Psoas muscle (tissue), 8 donors: Measurements from ENCODE around the gene SLC37A1. TPM values are rescaled to one million over a fixed set of nuclear protein-coding genes. Genes with fewer than 3 reads are reported as not detected.

Experiments
- ATAC-seq, 4 donors: fragments of 200-7000 bp; cut with Tn5 transposase; one replicate each; pipeline ENCODE4 v1.9.1; 2020; ENCODE audit warnings: moderate library complexity in 3 of 4, mild to moderate bottlenecking in 2 of 4
- DNase-seq, 2 donors: peaks; one replicate each; pipeline ENCODE4 v3.0.0-alpha.2; 2020
- H3K27ac ChIP-seq: fragments of 200-600 bp; one replicate; pipeline ENCODE4 v1.8.0; 2022
- H3K27me3 ChIP-seq, 3 donors: fragments of 200-600 bp in 1 of 3; one replicate each; pipeline versions ENCODE4 v1.6.1 to v1.8.0; 2013 to 2022; ENCODE audit warnings: low read length in 2 of 3, mild to moderate bottlenecking in 2 of 3, moderate library complexity in 1 of 3; ENCODE audit not compliant: insufficient read depth in 3 of 3
- H3K36me3 ChIP-seq, 2 donors: fragments of 200-600 bp in 1 of 2; one replicate each; pipeline versions ENCODE4 v1.6.1 to v1.8.0; 2013 to 2022; ENCODE audit warnings: low read depth in 1 of 2, mild to moderate bottlenecking in 1 of 2, moderate library complexity in 1 of 2; ENCODE audit not compliant: insufficient read depth in 1 of 2
- H3K4me1 ChIP-seq: fragments of 200-600 bp; one replicate; pipeline ENCODE4 v1.8.0; 2022
- H3K4me3 ChIP-seq: fragments of 200-600 bp; one replicate; pipeline ENCODE4 v1.8.0; 2022; ENCODE audit warnings: mild to moderate bottlenecking
- H3K9me3 ChIP-seq: fragments of 200-600 bp; one replicate; pipeline ENCODE4 v1.8.0; 2022
- WGBS, 3 donors: extraction: QIAGEN DNeasy Blood & Tissue Kit; methylation state at CpG; one replicate each; pipeline versions ENCODE4 v1.1.6 to v1.1.7; 2013; 5-methylcytosine and 5-hydroxymethylcytosine counted together
- intact Hi-C, 2 donors: fragments of 100-400 bp; cut with DNase I; formaldehyde crosslinking; loops; one replicate each; pipeline versions ENCODE4 v1.11.0 to v1.14.2; 2022
- polyA plus RNA-seq, 3 donors: library from polyadenylated mRNA; stranded (reverse); fragments of 200-250 nt; gene quantifications; one replicate each; pipeline ENCODE4 v1.2.3, GENCODE V29; 2013
- total RNA-seq, 4 donors: library from RNA; stranded (reverse); fragmentation: NEBNext Ultra II Directional in 2 of 4; extraction: Animal tissue kit (Norgen Biotek cat#: 25700) in 2 of 4; gene quantifications; one replicate each; pipeline versions ENCODE4 v1.2.1 to v1.2.4, GENCODE V29; 2021 to 2023
- TF ChIP-seq, protein P1 (sequence below): fragments of 200-600 bp; IDR thresholded peaks from one replicate; pipeline ENCODE4 v1.8.0; 2022; ENCODE audit warnings: antibody characterized with exemption
- donor health status: healthy with polysubstance abuse.
- donor health status: DM: no; HTN: no; CAD: no; lungs with moderate emphysema.
- donor health status: Bipolar disorder and iron deficiency.
- donor health status: healthy.
- donor health status: DM: yes; HTN: yes; CAD: no.
- donor health status: DM: no; HTN: no; CAD: no.
- donor health status: DM: no; HTN: no; CAD: no.
- donor health status: DM: yes; HTN: yes; CAD: no.

Gene SLC37A1
- total and polyA plus RNA-seq, 7 donors: 1.6 to 18.9 (median 8.0) TPM

DNA sequence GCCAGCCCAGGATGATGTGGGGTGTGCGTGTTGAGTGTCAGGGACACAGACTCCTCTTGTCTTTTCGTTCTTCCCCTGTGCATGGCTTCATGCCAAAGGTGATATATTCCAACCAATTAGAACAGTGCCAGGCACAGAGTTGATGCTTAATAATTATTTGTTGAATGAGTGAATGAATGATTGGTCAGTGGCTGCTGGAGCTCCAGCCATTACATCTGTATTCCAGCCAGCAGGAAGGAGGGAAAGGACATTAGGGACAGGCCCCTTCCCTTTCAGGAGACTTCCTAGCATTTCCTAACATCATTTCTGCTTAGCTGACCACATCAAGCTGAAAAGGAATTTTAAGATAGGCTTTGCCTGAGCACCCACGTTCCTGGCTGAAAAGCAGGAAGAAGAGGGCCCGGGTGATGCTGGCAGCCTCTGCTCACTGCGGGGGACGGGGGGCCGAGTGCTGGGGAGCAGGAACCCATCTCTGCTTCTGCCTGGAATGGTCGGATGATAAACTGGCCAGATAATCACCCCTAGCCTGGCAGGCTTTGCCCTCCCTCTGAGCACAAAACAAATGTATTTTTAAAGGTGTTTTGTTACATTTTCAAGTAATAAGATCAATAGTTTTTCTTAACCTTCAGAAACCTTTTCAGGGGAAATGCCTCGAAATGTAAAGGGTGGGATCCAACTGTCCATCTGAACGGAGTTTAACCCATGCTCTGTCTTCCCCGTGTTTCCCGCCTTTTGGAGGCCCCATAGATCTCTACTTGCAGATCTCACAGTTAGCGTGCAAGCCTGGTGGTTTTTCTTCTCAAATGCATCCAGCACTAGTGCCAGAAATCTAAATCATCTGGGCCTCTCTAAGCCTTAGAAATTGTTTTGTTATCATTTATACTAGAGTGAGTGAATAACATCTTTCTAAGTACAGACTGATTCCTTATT, 39.0 kb downstream of the SLC37A1 start:
- Histone ChIP-seq H3K27me3 (no peaks in the 10 kb centered on the region), H3K9me3 (no peaks in the 10 kb centered on the region), H3K4me1 (no peaks in the 10 kb centered on the region), H3K27ac (no peak overlapping the region), H3K4me3 (no peak overlapping the region), H3K36me3 (peaks cover 0 to 42% of the 10 kb centered on the region in 2 donors)
- TF ChIP-seq, protein P1, sequence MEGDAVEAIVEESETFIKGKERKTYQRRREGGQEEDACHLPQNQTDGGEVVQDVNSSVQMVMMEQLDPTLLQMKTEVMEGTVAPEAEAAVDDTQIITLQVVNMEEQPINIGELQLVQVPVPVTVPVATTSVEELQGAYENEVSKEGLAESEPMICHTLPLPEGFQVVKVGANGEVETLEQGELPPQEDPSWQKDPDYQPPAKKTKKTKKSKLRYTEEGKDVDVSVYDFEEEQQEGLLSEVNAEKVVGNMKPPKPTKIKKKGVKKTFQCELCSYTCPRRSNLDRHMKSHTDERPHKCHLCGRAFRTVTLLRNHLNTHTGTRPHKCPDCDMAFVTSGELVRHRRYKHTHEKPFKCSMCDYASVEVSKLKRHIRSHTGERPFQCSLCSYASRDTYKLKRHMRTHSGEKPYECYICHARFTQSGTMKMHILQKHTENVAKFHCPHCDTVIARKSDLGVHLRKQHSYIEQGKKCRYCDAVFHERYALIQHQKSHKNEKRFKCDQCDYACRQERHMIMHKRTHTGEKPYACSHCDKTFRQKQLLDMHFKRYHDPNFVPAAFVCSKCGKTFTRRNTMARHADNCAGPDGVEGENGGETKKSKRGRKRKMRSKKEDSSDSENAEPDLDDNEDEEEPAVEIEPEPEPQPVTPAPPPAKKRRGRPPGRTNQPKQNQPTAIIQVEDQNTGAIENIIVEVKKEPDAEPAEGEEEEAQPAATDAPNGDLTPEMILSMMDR: no peak
- WGBS, 3 donors: 84 to 93% (median 88%) methylated on average over 13 of the region's 13 CpGs
- DNase-seq (no peak), ATAC-seq (no peak)
- intact Hi-C loops: no loop called here

DNA sequence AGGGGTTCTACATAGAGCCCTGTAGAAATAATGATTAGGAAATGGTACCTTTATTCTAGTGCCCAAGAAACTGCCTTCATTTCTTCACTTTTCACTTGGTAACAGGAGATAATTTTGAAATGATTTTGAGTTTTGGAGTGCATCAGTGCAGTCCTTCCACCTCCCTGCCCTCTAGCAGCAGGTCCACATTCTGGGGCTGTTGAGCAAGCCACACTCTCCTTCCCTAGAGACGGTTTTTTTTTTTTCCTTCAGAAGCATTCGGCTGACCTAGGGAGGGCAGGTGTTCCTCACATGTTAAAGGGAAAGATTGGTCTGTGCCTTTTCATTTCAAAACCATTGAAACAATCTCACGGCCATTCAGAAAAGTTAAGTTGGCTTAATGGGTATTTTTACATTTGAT, 39.8 kb downstream of the SLC37A1 start:
- H3K36me3 ChIP-seq: peaks cover 0 to 42% of the 10 kb centered on the region in 2 donors
- H3K9me3 ChIP-seq: no peaks in the 10 kb centered on the region
- TF ChIP-seq, protein P1: no peak
- H3K4me1 ChIP-seq: no peaks in the 10 kb centered on the region
- H3K27ac ChIP-seq: no peak overlapping the region
- no peaks in the 10 kb centered on the region for H3K27me3 ChIP-seq
- ATAC-seq (no peak), DNase-seq (no peak)
- H3K4me3 ChIP-seq: no peak overlapping the region
- 70 to 83% (median 73%) methylated on average over 3 of the region's 3 CpGs for WGBS, 3 donors
- intact Hi-C loops: no loop called here

DNA sequence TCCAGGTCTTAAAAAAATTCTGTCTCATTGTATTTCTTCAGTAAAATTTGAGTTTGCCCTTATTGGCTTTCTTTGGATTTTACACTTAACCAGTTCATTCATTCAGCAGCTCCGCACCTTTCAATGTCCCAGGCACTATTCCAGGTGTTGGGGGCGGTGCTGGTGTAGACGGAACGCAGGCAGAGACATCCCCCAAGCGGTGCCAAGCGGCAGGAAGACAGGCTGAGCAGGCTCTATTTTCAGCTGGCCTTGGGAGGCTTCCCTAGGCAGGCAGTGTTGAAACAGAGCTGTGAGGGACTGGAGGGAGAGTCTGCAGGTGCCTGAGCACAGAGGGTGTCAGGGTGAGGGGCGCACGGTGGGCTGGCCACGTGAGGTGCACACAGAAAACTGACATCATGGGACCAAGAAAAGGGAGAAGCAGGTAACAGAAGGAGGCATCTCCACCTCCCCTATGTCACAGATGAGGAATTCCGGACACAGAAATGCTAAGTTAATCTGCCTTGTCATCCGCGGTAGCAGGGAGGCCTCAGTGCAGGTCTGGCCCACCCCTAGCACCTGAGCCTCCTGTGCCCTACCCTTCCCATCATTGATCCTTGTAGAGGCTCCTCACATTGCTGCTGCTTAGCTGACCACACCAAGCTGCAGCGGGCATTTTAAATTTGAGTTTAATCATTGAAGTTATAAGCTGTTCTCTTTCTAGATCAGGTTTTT, 40.8 kb downstream of the SLC37A1 start:
- DNase-seq (peak in 1 of 2 donors; percentile 66), ATAC-seq (peak; percentile 68 to 93 (median 86))

DNA sequence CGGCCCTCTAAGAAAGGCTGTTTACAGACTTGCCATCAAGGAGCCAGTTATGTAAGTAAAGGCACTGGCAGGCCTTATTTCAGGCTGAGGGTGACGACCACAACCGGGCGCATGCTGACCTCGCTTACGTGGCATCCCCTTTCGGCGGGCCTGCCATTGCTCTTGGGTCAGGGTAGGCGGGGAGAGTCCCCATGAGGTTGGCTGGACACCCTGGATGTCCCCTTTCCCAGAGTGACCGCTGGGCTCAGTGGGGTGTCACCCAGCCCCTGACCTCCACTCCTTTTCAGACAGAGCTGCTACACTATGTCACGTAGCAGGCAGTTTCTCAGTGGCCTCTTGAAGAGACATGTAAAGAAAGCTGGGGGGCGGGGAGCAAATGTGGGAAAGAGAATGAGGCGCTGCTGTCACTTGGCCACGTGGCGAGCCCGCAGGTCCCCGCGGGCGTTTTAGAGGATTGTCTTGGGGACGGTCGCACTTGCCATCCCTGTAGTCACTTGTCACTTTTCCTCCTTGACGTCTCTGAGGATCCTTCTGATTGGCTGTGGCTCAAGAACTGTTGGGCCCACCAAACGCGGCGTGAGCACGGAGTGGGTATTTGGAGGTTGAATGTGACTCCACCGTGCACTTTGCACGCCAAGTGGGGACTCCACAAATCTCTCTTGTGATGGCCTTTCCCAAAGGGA, 42.2 kb downstream of the SLC37A1 start:
- Histone ChIP-seq H3K9me3 (no peaks in the 10 kb centered on the region), H3K4me3 (no peak overlapping the region), H3K36me3 (peaks cover 0 to 53% of the 10 kb centered on the region in 2 donors), H3K27ac (no peak overlapping the region), H3K4me1 (no peaks in the 10 kb centered on the region), H3K27me3 (no peaks in the 10 kb centered on the region)
- no peak for ATAC-seq
- intact Hi-C loops: no loop called here
- no peak for DNase-seq
- WGBS, 3 donors: 89 to 93% (median 93%) methylated on average over 28 of the region's 28 CpGs
- TF ChIP-seq, protein P1: no peak

More for the DNA sequence above, 40.8 kb downstream of the SLC37A1 start:
- TF ChIP-seq, protein P1: no peak
- H3K27me3 ChIP-seq: no peaks in the 10 kb centered on the region
- WGBS, 3 donors: 58 to 67% (median 66%) methylated on average over 13 of the region's 13 CpGs
- peaks cover 0 to 42% of the 10 kb centered on the region in 2 donors for H3K36me3 ChIP-seq
- no peak overlapping the region for H3K27ac ChIP-seq
- H3K4me3 ChIP-seq: no peak overlapping the region
- H3K4me1 ChIP-seq: no peaks in the 10 kb centered on the region
- H3K9me3 ChIP-seq: no peaks in the 10 kb centered on the region
- intact Hi-C loops: no loop called here
